H1 (cell line): ENCODE measurements around the gene NEMF. TPM values are rescaled to one million over a fixed set of nuclear protein-coding genes. Genes with fewer than 3 reads are reported as not detected.

Experiments used
- CTCF ChIA-PET: fragments of 300-600 bp; sonication (Branson Sonifier 250); formaldehyde crosslinking; loops from one replicate; lab custom pipeline; 2021; ENCODE audit not compliant: partially characterized antibody; lab: Charles Lee
- POLR2A ChIA-PET: fragments of 300-600 bp; sonication (Branson Sonifier 250); formaldehyde crosslinking; loops from one replicate; lab custom pipeline; 2021; ENCODE audit warnings: inconsistent platforms; ENCODE audit not compliant: partially characterized antibody; lab: Charles Lee
- DNase-seq, 2 experiments: peaks; one replicate each; pipeline versions ENCODE4 v3.0.0 to v3.0.0-alpha.2; 2010 to 2022; ENCODE audit warnings: low spot score in 2 of 2, low read depth in 1 of 2, mixed read lengths in 1 of 2
- FAIRE-seq: peaks from 2 replicates; lab custom pipeline; 2011; peaks lifted over from hg19 to GRCh38; lab: Jason Lieb, UNC
- H2AFZ ChIP-seq: 2 replicates; pipeline ENCODE4 v1.8.1; 2012; ENCODE audit warnings: low read length, inconsistent platforms
- H2AK5ac ChIP-seq: 2 replicates; pipeline ENCODE4 v1.6.1; 2013; ENCODE audit warnings: low read depth, low read length
- H2BK120ac ChIP-seq: replicated peaks from 2 replicates; pipeline ENCODE3; 2013; ENCODE audit warnings: low read depth, low read length, inconsistent platforms
- H2BK12ac ChIP-seq: 2 replicates; pipeline ENCODE4 v1.6.1; 2013; ENCODE audit warnings: low read depth, low read length
- H2BK15ac ChIP-seq: 2 replicates; pipeline ENCODE4 v1.6.1; 2013; ENCODE audit warnings: low read length
- H2BK20ac ChIP-seq: 2 replicates; pipeline ENCODE4 v1.6.1; 2013; ENCODE audit warnings: low read length
- H2BK5ac ChIP-seq: 2 replicates; pipeline ENCODE4 v1.6.1; 2013; ENCODE audit warnings: low read depth, low read length
- H3K14ac ChIP-seq: 2 replicates; pipeline ENCODE4 v1.6.1; 2013; ENCODE audit warnings: inconsistent platforms; ENCODE audit not compliant: insufficient read length
- H3K18ac ChIP-seq: 2 replicates; pipeline ENCODE4 v1.6.1; 2013; ENCODE audit warnings: low read length; ENCODE audit errors: extremely low read depth
- H3K23ac ChIP-seq: 2 replicates; pipeline ENCODE4 v1.6.1; 2013; ENCODE audit warnings: inconsistent platforms; ENCODE audit not compliant: insufficient read length
- H3K23me2 ChIP-seq: 2 replicates; pipeline ENCODE4 v1.6.1; 2013; ENCODE audit warnings: low read depth, low read length
- H3K27ac ChIP-seq: 2 replicates; pipeline ENCODE4 v1.6.1; 2011; ENCODE audit warnings: low read depth, low read length, inconsistent platforms
- H3K27me3 ChIP-seq, 4 experiments: replicated peaks in 1 of 4; 1 replicate in 1 of 4; 2 replicates in 3 of 4; pipeline versions ENCODE4 v1.6.1 to v1.8.1; 2011 to 2013; ENCODE audit warnings: low read length in 3 of 4, mild to moderate bottlenecking in 3 of 4, inconsistent platforms in 2 of 4, mixed read lengths in 2 of 4, moderate library complexity in 1 of 4; ENCODE audit not compliant: control insufficient read depth in 3 of 4, insufficient read depth in 3 of 4; ENCODE audit errors: extremely low read depth in 1 of 4
- H3K36me3 ChIP-seq, 4 experiments: 2 replicates each; pipeline versions ENCODE4 v1.6.1 to v1.8.1; 2011 to 2013; ENCODE audit warnings: mild to moderate bottlenecking in 4 of 4, low read length in 3 of 4, moderate library complexity in 2 of 4, control low read depth in 1 of 4, inconsistent platforms in 1 of 4; ENCODE audit not compliant: insufficient read depth in 4 of 4, control insufficient read depth in 2 of 4
- H3K4ac ChIP-seq: replicated peaks from 2 replicates; pipeline ENCODE3; 2013; ENCODE audit warnings: low read length, low read depth, mixed read lengths, inconsistent platforms; ENCODE audit not compliant: insufficient read length
- H3K4me1 ChIP-seq, 4 experiments: replicated peaks in 1 of 4; 1 replicate in 1 of 4; 2 replicates in 3 of 4; pipeline versions ENCODE4 v1.6.1 to v1.8.1; 2011 to 2013; ENCODE audit warnings: low read length in 3 of 4, inconsistent platforms in 2 of 4, mixed read lengths in 1 of 4; ENCODE audit not compliant: insufficient read depth in 4 of 4, control insufficient read depth in 3 of 4
- H3K4me2 ChIP-seq, 2 experiments: 2 replicates each; pipeline versions ENCODE4 v1.6.1 to v1.8.1; 2011 to 2013; ENCODE audit warnings: low read depth in 2 of 2, low read length in 2 of 2, control low read depth in 1 of 2, inconsistent platforms in 1 of 2, mild to moderate bottlenecking in 1 of 2; ENCODE audit not compliant: insufficient read depth in 1 of 2
- H3K4me3 ChIP-seq, 4 experiments: fragments of 200-600, 300-600 bp in 1 of 4; sonication (generic), shearing (Covaris generic), sonication (Bioruptor Twin) in 1 of 4; 2 replicates each; pipeline versions ENCODE4 v1.5.1 to v1.8.1; 2011 to 2016; ENCODE audit warnings: low read length in 4 of 4, low read depth in 3 of 4, control low read depth in 2 of 4, inconsistent platforms in 2 of 4, mild to moderate bottlenecking in 2 of 4, mixed read lengths in 1 of 4, moderate library complexity in 1 of 4; ENCODE audit not compliant: insufficient read depth in 2 of 4; ENCODE audit errors: extremely low read depth in 1 of 4
- H3K56ac ChIP-seq: replicated peaks from 2 replicates; pipeline ENCODE3; 2013; ENCODE audit warnings: low read depth, mild to moderate bottlenecking, mixed read lengths, low read length, inconsistent platforms; ENCODE audit not compliant: insufficient read length
- H3K79me1 ChIP-seq: 2 replicates; pipeline ENCODE4 v1.6.1; 2013; ENCODE audit warnings: low read depth, low read length, control low read depth
- H3K79me2 ChIP-seq, 2 experiments: 2 replicates each; pipeline versions ENCODE4 v1.6.1 to v1.8.1; 2012 to 2013; ENCODE audit warnings: low read length in 2 of 2, mild to moderate bottlenecking in 2 of 2, inconsistent platforms in 1 of 2; ENCODE audit not compliant: insufficient read depth in 2 of 2, control insufficient read depth in 1 of 2
- H3K9ac ChIP-seq, 4 experiments: replicated peaks in 1 of 4; 1 replicate in 1 of 4; 2 replicates in 3 of 4; pipeline versions ENCODE4 v1.6.1 to v1.8.1; 2011 to 2013; ENCODE audit warnings: low read depth in 3 of 4, low read length in 3 of 4, control low read depth in 2 of 4, mild to moderate bottlenecking in 2 of 4, moderate library complexity in 2 of 4, inconsistent platforms in 1 of 4; ENCODE audit errors: extremely low read depth in 1 of 4
- H3K9me3 ChIP-seq, 2 experiments: 2 replicates each; pipeline versions ENCODE4 v1.6.1 to v1.8.1; 2012 to 2013; ENCODE audit warnings: mild to moderate bottlenecking in 2 of 2, moderate library complexity in 2 of 2, control low read depth in 1 of 2, inconsistent platforms in 1 of 2, low read depth in 1 of 2, low read length in 1 of 2, mixed read lengths in 1 of 2; ENCODE audit not compliant: insufficient read depth in 2 of 2
- H4K20me1 ChIP-seq, 2 experiments: replicated peaks in 1 of 2; 2 replicates each; pipeline versions ENCODE3 to v1.8.1; 2011 to 2013; ENCODE audit warnings: inconsistent platforms in 2 of 2, low read length in 2 of 2, mild to moderate bottlenecking in 1 of 2; ENCODE audit not compliant: insufficient read depth in 2 of 2, control insufficient read depth in 1 of 2
- H4K5ac ChIP-seq: 2 replicates; pipeline ENCODE4 v1.6.1; 2013; ENCODE audit warnings: low read length, low read depth, mixed read lengths, inconsistent platforms; ENCODE audit not compliant: insufficient read length
- H4K8ac ChIP-seq: 2 replicates; pipeline ENCODE4 v1.8.0; 2013; ENCODE audit warnings: mild to moderate bottlenecking, moderate library complexity, low read length, inconsistent platforms; ENCODE audit not compliant: insufficient read depth; ENCODE audit errors: extremely low read depth
- H4K91ac ChIP-seq: replicated peaks from 2 replicates; pipeline ENCODE3; 2013; ENCODE audit warnings: low read length, mixed read lengths, inconsistent platforms; ENCODE audit not compliant: insufficient read length
- CTBP2 ChIP-seq: IDR thresholded peaks from 2 replicates; pipeline ENCODE4 v1.7.0; 2011; ENCODE audit warnings: borderline replicate concordance, mild to moderate bottlenecking, moderate library complexity, mixed read lengths, low read length; ENCODE audit not compliant: insufficient read depth, insufficient read length
- HDAC2 ChIP-seq, 2 experiments: fragments of 300-600 bp in 1 of 2; sonication (generic) in 1 of 2; IDR thresholded peaks; 2 replicates each; pipeline ENCODE4 v1.6.1; 2011 to 2012; ENCODE audit warnings: low read depth in 2 of 2, low read length in 2 of 2, mild to moderate bottlenecking in 2 of 2, moderate library complexity in 2 of 2, borderline replicate concordance in 1 of 2, inconsistent platforms in 1 of 2
- HDAC6 ChIP-seq: IDR thresholded peaks from one replicate; pipeline ENCODE4 v1.7.1; 2012; ENCODE audit warnings: low read depth, mild to moderate bottlenecking, inconsistent platforms, low read length, moderate library complexity
- MAFK ChIP-seq: IDR thresholded peaks from 2 replicates; pipeline ENCODE4 v1.6.1; 2012; ENCODE audit warnings: low read depth, mild to moderate bottlenecking, improper control_type of control experiment, low read length
- NRF1 ChIP-seq: IDR thresholded peaks from 2 replicates; pipeline ENCODE4 v1.6.1; 2011; ENCODE audit warnings: mild to moderate bottlenecking, low read depth, low read length, improper control_type of control experiment
- PHF8 ChIP-seq: fragments of 200-600 bp; sonication (generic); conservative IDR thresholded peaks from 2 replicates; pipeline ENCODE4 v1.7.1; 2012; ENCODE audit warnings: low read depth, mild to moderate bottlenecking, inconsistent platforms, low read length, moderate library complexity
- RAD21 ChIP-seq, 2 experiments: IDR thresholded peaks in 1 of 2; conservative IDR thresholded peaks in 1 of 2; 2 replicates each; pipeline ENCODE4 v1.6.1; 2011; ENCODE audit warnings: low read depth in 2 of 2, low read length in 2 of 2, improper control_type of control experiment in 1 of 2, inconsistent platforms in 1 of 2, mild to moderate bottlenecking in 1 of 2, moderate library complexity in 1 of 2
- SRF ChIP-seq: IDR thresholded peaks from 2 replicates; pipeline ENCODE4 v1.6.1; 2011; ENCODE audit warnings: mild to moderate bottlenecking, low read depth, low read length, moderate library complexity
- TAF1 ChIP-seq: IDR thresholded peaks from 2 replicates; pipeline ENCODE4 v1.6.1; 2011; ENCODE audit warnings: mild to moderate bottlenecking, low read depth, low read length
- TCF12 ChIP-seq: IDR thresholded peaks from 2 replicates; pipeline ENCODE4 v1.6.1; 2011; ENCODE audit warnings: low read depth, mild to moderate bottlenecking, low read length
- TEAD4 ChIP-seq: IDR thresholded peaks from 2 replicates; pipeline ENCODE4 v1.6.1; 2012; ENCODE audit warnings: low read depth, low read length, inconsistent platforms, mixed read lengths
- YY1 ChIP-seq: IDR thresholded peaks from 2 replicates; pipeline ENCODE4 v1.6.1; 2011; ENCODE audit warnings: low read depth, mild to moderate bottlenecking, low read length
- WGBS, 2 experiments: shearing (Covaris generic) in 1 of 2; methylation state at CpG; one replicate each; pipeline versions ENCODE4 v1.1.6 to v1.1.7; 2013 to 2015; ENCODE audit warnings: low lambda C conversion rate in 2 of 2, mixed read lengths in 2 of 2, inconsistent platforms in 1 of 2, low coverage in 1 of 2, missing lambda C conversion rate in 1 of 2; ENCODE audit not compliant: insufficient replicate concordance in 2 of 2, insufficient coverage in 1 of 2, insufficient read length in 1 of 2; ENCODE audit errors: extremely low coverage in 1 of 2, missing lambda C conversion rate in 1 of 2; 5-methylcytosine and 5-hydroxymethylcytosine counted together
- polyA plus RNA-seq, 7 experiments: library from polyadenylated mRNA; depleted of rRNA in 3 of 7; stranded (reverse) in 5 of 7; unstranded in 2 of 7; fragments of >200 nt in 5 of 7; fragments of 200-250 nt in 2 of 7; gene quantifications; 1 replicate in 5 of 7; 2 replicates in 1 of 7; 4 replicates in 1 of 7; pipeline versions ENCODE4 v1.2.1 to v1.2.3, GENCODE V29; 2011 to 2013; ENCODE audit warnings: missing spikeins in 2 of 7, mixed read lengths in 2 of 7
- total RNA-seq: library from RNA; stranded (reverse); fragmentation: NEBNext Ultra II Directional; extraction: Animal tissue kit (Norgen Biotek cat#: 25700); gene quantifications from 2 replicates; pipeline ENCODE4 v1.2.1, GENCODE V29; 2021
- TF ChIP-seq, protein P1 (sequence below): IDR thresholded peaks from 2 replicates; pipeline ENCODE4 v1.6.1; 2011; ENCODE audit warnings: low read length, improper control_type of control experiment

Gene NEMF
- total and polyA plus RNA-seq, 2 of the 8 experiments (the other 6 are each of a cell fraction or from before 2014, with no cell fraction given), result 8.3 to 45.5 TPM

GRCh38 chr14:49745191-49745590 lies 107.4 kb downstream of the NEMF start:
- H4K91ac ChIP-seq, result no peak overlapping the region
- no peak overlapping the region for H2BK120ac ChIP-seq
- FAIRE-seq (no peak), DNase-seq (no peak)
- H3K56ac ChIP-seq, result no peak overlapping the region
- no peaks in the 10 kb centered on the region for H3K27me3 ChIP-seq
- H3K27ac ChIP-seq, result no peak overlapping the region
- WGBS, 2 experiments, result 76% methylated on average over 1 of the region's 1 CpG; no CpG with 5 or more reads in 1 of the 2 experiments
- H4K20me1 ChIP-seq, result no peaks in the 10 kb centered on the region
- CTCF ChIA-PET, result no interaction called here
- no peak overlapping the region for H2BK12ac ChIP-seq
- POLR2A ChIA-PET, result no interaction called here
- no peak overlapping the region for H2BK15ac ChIP-seq
- no peak overlapping the region for H2BK5ac ChIP-seq
- no peak overlapping the region for H3K23ac ChIP-seq
- no peak overlapping the region for H3K4ac ChIP-seq
- no peak overlapping the region for H3K4me3 ChIP-seq
- no peak overlapping the region for H2AK5ac ChIP-seq
- no peak overlapping the region for H4K5ac ChIP-seq
- H3K79me2 ChIP-seq, result no peaks in the 10 kb centered on the region
- H3K4me1 ChIP-seq, result no peaks in the 10 kb centered on the region
- H3K23me2 ChIP-seq, result no peaks in the 10 kb centered on the region; the same call in 1 of the 2 replicates
- no peak overlapping the region for H2BK20ac ChIP-seq
- no peak overlapping the region for H3K14ac ChIP-seq
- no peak overlapping the region for H4K8ac ChIP-seq
- H3K36me3 ChIP-seq, result no peaks in the 10 kb centered on the region
- no peak overlapping the region for H3K4me2 ChIP-seq
- H3K9me3 ChIP-seq, result no peaks in the 10 kb centered on the region
- H3K9ac ChIP-seq, result no peak overlapping the region
- H2AFZ ChIP-seq, result no peak overlapping the region
- no peak overlapping the region for H3K18ac ChIP-seq
- H3K79me1 ChIP-seq, result no peaks in the 10 kb centered on the region
- TF ChIP-seq TCF12 (no peak), MAFK (no peak), HDAC2 (IDR thresholded peaks at IDR 0.05; ENCODE audit: borderline replicate concordance in 1 of 2, low read depth in 2 of 2, low read length in 2 of 2) (no peak), SRF (no peak), CTBP2 (no peak), NRF1 (no peak), YY1 (no peak), HDAC6 (no peak), PHF8 (no peak), TAF1 (no peak), RAD21 (IDR thresholded peaks at IDR 0.05 in 1 of 2, conservative IDR thresholded peaks at IDR 0.05 in 1 of 2; ENCODE audit: low read depth in 2 of 2, low read length in 2 of 2) (no peak), TEAD4 (no peak)
- TF ChIP-seq, protein P1, sequence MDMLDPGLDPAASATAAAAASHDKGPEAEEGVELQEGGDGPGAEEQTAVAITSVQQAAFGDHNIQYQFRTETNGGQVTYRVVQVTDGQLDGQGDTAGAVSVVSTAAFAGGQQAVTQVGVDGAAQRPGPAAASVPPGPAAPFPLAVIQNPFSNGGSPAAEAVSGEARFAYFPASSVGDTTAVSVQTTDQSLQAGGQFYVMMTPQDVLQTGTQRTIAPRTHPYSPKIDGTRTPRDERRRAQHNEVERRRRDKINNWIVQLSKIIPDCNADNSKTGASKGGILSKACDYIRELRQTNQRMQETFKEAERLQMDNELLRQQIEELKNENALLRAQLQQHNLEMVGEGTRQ, result no peak
